ENCODE measurements around the gene SHC1.

Gene SHC1

GRCh38 chr1:155008015-155008941 is 37.7 kb upstream of the SHC1 start:
- no peak for DNase-seq (ENCODE audit: low spot score)

GRCh38 chr1:155007251-155007828 is 36.8 kb upstream of the SHC1 start:
- no peak for DNase-seq (ENCODE audit: low spot score)

GRCh38 chr1:155006601-155007101 is 36.1 kb upstream of the SHC1 start:
- peak; percentile 68 for DNase-seq (ENCODE audit: low spot score)

- DNase-seq (ENCODE audit: low spot score): no peak
These were observed 34.8 kb upstream of the SHC1 start for GRCh38 chr1:155005076-155006011.

GRCh38 chr1:155004352-155005075 is 34.0 kb upstream of the SHC1 start:
- no peak for DNase-seq (ENCODE audit: low spot score)

- DNase-seq (ENCODE audit: low spot score): no peak
These were observed 33.3 kb upstream of the SHC1 start for GRCh38 chr1:155003766-155004351.

- no peak for DNase-seq (ENCODE audit: low spot score)
These were observed 32.7 kb upstream of the SHC1 start for GRCh38 chr1:155003227-155003765.

- no peak for DNase-seq (ENCODE audit: low spot score)
These were observed 32.1 kb upstream of the SHC1 start, which contains the start of gene ZBTB7B for GRCh38 chr1:155002464-155003226. TSS of gene ZBTB7B (plus strand) at chr1:155002802. CDS start at chr1:155014661, 11,859 bp downstream.

- DNase-seq (ENCODE audit: low spot score): peak; percentile 99
These were observed 31.3 kb upstream of the SHC1 start for GRCh38 chr1:155001675-155002463.

GRCh38 chr1:155001425-155001674 is 30.8 kb upstream of the SHC1 start:
- DNase-seq (ENCODE audit: low spot score): no peak

- DNase-seq (ENCODE audit: low spot score): peak; percentile 96
These were observed 30.3 kb upstream of the SHC1 start for GRCh38 chr1:155000726-155001424.

- peak; percentile 61 for DNase-seq (ENCODE audit: low spot score)
These were observed 29.8 kb upstream of the SHC1 start for GRCh38 chr1:155000411-155000725.

GRCh38 chr1:154999571-155000410 is 29.2 kb upstream of the SHC1 start:
- DNase-seq (ENCODE audit: low spot score): peak; percentile 64

GRCh38 chr1:154998818-154999570 is 28.4 kb upstream of the SHC1 start:
- peak; percentile 90 for DNase-seq (ENCODE audit: low spot score)

- DNase-seq (ENCODE audit: low spot score): no peak
These were observed 27.7 kb upstream of the SHC1 start for GRCh38 chr1:154998201-154998780.

GRCh38 chr1:154996966-154997701 is 26.6 kb upstream of the SHC1 start:
- DNase-seq (ENCODE audit: low spot score): no peak
